ENCODE data around the gene POLD4.

POLD4 gene

GRCh38 chr11:67397986-67398660 lies 44.8 kb upstream of the POLD4 start:
- no peak overlapping the region for H3K27ac ChIP-seq
- TF ChIP-seq CTCF (conservative IDR thresholded peaks at IDR 0.05): no peak
- no peak for TF ChIP-seq ZFX (IDR thresholded peaks at IDR 0.05)

GRCh38 chr11:67397536-67397935 lies 44.2 kb upstream of the POLD4 start:
- TF ChIP-seq ZFX (IDR thresholded peaks at IDR 0.05) (no peak), CTCF (conservative IDR thresholded peaks at IDR 0.05) (no peak)
- H3K27ac ChIP-seq: no peak overlapping the region

GRCh38 chr11:67396587-67397389 lies 43.4 kb upstream of the POLD4 start:
- no peak for TF ChIP-seq ZFX (IDR thresholded peaks at IDR 0.05)
- no peak for TF ChIP-seq CTCF (conservative IDR thresholded peaks at IDR 0.05)
- H3K27ac ChIP-seq: no peak overlapping the region

- TF ChIP-seq CTCF (conservative IDR thresholded peaks at IDR 0.05): no peak
- no peak for TF ChIP-seq ZFX (IDR thresholded peaks at IDR 0.05)
- H3K27ac ChIP-seq: no peak overlapping the region
These were observed 42.9 kb upstream of the POLD4 start for GRCh38 chr11:67396259-67396581.

GRCh38 chr11:67395555-67396258 lies 42.4 kb upstream of the POLD4 start:
- no peak for TF ChIP-seq CTCF (conservative IDR thresholded peaks at IDR 0.05)
- no peak for TF ChIP-seq ZFX (IDR thresholded peaks at IDR 0.05)
- H3K27ac ChIP-seq: no peak overlapping the region

GRCh38 chr11:67393990-67394389 lies 40.6 kb upstream of the POLD4 start:
- TF ChIP-seq ZFX (IDR thresholded peaks at IDR 0.05) (no peak), CTCF (conservative IDR thresholded peaks at IDR 0.05) (no peak)
- H3K27ac ChIP-seq: no peak overlapping the region

GRCh38 chr11:67393437-67393836 lies 40.1 kb upstream of the POLD4 start:
- TF ChIP-seq ZFX (IDR thresholded peaks at IDR 0.05): no peak
- no peak for TF ChIP-seq CTCF (conservative IDR thresholded peaks at IDR 0.05)
- H3K27ac ChIP-seq: no peak overlapping the region

All from C4-2B (cell line).